GM18873 (cell line): Measurements from ENCODE around the gene TFDP2.
"Not testable (repeated sequence)": the region's sequence is repeated elsewhere in the genome, so short reads cannot be mapped to it uniquely, and the experiment has no call there.

Experiments
- ATAC-seq: cut with Tn5 transposase; IDR thresholded peaks from one replicate; pipeline ENCODE4 v1.9.1; 2021; ENCODE audit warnings: mild to moderate bottlenecking, moderate library complexity, moderate number of reproducible peaks; ENCODE audit not compliant: unreplicated experiment, low FRiP score

Gene TFDP2

DNA sequence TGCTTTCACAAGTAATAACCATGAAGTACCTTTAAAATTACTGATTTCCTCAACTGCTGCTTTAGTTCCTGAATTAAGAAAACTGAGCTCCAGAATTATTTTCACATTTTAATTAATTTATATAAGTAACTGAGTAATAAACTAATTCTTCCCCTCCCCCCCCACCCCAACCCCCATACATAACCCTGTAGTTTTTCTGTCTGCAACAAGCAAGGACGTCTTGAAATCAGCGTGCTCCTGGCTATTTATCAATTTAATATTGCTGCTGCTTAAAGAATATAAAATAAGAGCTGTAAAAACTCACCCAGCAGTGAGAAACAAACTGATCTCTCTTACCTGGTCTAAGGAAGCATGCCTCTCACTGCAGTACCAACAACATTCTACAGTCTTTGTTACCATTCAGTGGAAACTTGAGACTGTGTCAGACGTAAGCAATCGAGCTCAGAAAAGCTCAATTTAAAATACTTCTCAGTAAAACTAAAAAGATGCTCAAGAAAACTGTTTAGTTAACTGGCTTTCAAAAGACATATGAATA is 121.0 kb downstream of the TFDP2 start:
- no peak for ATAC-seq

DNA sequence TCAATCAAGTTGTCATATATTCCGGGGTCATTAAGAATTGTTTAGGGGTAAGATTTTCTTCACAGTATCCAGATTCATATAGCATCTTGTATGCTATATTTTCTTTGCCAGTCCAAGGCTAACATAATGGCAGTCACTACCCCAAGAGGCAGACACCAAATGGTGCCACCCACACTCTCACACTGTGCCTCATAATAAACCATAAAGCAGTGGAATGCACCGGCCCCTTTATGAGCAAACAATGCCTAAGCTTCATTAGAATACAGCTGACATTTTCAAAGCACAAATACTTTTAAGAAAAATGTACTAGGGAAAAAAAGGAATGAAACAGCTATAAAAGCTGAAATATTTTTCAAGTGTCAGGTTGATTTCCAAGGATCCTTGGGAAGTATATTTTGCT is 121.6 kb downstream of the TFDP2 start:
- ATAC-seq = no peak

DNA sequence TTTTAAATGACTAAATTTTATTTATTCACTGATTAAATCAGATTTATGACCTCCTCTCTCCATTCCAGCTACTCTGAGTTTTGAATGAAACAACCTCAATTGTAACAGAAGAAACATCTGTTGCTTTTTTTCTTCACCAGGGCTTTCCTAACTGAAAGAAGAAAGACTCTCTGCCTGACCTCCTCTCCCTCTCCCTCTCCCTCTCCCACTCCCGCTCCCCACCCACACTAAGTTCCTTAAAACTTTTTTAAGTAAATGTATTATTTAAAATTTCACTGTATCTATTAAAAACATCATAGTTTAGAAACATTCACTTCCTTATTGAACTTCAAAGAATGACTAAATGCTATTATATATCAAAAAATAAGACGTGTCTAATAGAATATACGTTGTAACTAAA is 122.0 kb downstream of the TFDP2 start:
- ATAC-seq = no peak

DNA sequence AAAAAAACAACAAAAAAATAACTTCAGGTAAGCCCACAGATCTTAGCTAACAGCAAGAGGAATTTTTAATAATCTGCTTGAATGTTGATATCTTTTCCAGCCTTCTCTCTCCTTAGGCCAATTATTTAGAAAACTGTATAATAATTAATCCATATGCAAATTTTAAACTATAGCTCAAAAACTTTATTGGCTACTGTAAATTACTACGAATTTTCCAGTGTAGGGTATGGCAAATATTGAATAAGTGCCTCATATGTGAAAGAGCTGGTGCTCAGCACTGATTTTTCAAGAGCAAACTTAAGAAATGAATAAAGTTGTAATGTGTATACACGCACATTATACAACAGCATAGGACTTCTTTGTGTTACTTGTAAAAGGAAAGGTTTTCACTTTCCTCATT is 123.0 kb downstream of the TFDP2 start:
- no peak for ATAC-seq

DNA sequence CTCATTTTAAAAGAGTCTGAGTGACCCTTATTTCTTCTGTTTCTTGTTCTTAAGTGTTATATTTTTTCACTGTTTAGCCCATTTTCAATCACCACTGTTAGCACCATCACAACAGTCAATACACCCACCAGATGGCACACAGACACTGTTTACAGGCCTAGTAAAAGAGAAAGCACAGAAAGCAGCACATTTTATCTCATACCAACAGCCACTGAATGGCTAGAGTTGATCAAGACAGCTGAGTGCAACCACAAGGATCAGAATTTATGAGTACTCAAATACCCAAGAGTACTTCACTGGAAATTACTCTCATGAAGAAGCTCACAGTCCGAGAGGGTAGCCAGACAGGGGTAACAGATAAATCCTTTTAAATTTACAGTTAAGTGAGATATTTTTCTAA is 127.0 kb downstream of the TFDP2 start:
- peak; percentile 76 for ATAC-seq

DNA sequence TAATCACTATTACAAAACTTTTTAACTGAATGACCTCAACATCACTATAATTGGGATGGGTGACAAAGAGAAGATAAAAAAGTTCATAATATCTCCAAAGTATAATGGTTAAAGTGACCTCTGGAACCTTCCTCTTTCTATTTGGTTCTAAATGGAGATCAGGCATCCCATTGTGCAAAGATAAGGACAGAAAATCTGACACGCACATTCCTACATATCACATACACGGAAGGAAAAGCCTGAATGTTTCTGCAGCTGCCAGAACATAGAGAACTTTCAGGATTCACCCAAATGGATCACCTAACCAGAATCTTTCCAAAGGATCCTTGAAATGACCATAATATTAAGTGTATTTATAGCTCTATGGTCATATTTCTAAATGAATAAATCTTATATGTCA is 128.2 kb downstream of the TFDP2 start:
- ATAC-seq = no peak

DNA sequence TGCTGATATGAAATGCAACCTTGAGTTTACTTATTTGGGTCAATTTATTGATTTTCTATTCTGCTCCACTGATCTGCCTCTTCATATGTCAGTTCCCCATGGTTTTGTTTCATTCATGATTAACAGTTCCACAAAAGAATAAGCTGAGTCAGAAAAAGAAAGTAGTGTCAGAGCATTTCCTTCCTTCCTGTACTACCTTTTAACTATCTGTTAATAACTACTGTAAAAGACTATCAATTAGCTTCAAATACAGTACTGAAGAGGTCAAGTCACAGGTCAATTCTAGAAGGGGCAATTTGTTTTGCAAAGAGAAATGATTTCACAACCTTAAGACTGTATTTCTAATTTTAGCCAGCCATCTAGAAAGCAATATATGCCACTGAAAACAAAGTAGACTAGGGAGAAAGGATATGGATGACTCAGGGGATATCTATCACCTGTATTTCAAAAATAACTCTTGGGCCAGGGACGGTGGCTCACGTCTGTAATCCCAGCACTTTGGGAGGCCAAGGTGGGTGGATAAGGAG is 129.5 kb downstream of the TFDP2 start:
- ATAC-seq = peak; percentile 80

DNA sequence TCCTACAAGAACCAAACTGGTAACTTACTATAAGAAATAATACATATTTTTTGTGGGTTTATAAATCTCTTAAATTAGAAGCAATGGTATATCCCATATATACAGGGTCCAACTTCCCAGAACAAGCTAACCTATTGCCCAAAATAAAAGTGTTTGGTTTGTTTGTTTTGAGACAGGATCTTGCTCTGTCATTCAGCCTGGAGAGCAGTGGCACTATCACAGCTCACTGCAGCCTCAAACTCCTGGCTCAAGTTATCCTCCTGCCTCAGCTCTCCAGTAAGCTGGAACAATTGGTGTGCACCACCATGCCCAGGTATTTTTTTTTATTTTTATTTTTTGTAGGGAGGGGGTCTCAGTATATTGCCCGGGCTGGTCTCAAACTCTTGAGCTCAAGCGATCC is 135.4 kb downstream of the TFDP2 start:
- no peak for ATAC-seq

DNA sequence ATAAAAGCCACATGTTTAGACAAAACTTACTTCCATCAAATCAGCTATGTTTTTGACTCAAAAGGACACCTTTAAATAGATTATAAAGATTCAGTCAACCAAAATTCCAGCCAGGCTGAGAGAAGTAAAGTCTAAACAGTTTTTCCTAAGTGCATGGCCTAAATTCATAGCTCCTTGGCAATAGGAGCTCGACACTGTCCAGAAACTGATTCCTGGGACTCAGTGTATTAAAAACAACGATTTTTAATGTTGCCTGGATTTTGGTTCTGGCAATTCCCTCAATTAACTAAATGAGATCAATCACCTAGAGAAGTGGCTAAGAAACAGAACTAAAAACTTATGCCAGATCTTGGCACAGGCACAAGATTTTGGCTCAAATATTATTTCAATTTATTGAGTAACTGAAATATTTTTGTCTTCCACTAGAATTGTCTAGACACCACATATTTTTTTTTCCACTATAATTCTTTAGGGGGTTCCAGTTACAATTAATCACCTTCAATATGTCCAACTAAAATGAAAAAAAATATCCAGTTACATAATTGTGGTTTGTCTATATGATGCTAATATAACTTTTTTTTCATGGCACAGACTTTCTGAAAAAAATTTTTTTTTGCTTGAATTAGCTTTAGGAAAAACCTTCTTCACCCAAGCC is 135.9 kb downstream of the TFDP2 start:
- no peak for ATAC-seq

DNA sequence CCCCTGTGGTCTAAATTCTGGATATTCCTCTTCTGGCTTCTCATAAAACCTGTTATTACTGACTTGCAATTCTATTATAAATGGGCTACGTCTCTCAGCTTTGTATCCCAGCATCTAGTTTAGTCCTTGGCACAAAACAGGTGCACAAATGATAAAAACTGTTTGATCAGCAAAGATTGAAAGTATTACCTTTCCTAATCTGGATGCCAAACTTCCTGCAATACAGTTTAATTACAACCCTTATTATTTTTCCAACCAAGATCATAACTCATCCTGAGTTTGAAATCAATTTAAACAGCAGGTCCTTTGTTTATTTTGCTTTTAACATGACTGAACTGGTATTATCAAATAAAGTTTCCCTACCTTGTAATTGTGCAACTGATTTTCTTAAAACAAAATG is 140.3 kb downstream of the TFDP2 start:
- no peak for ATAC-seq

DNA sequence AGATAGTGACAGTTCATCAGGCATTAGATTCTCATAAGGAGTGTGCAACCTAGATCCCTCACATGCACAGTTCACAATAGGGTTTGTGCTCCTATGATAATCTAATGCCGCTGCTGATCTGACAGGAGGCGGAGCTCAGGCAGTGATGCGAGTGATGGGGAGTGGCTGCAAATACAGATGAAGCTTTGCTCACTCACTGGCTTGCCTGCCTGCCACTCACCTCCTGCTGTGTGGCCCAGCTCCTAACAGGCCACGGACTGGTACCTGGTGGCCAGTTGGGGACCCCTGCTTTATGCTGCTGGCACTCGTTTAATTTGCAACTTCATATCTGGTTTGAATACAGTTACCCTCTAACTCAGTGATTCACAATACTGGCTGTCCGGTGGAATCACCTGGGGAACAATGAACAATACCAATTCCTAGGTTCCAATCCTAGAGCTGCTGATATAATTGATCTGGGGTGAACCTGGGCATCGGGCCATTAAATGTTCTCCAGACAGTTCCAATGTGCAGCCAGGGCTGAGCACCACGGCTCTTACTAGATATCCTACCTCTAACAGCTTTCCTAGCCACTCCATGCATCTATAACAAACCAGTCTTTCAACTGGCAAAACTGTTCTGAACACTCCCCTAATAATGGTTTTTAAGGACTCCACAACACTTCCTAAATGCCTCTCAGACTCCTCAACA is 141.5 kb downstream of the TFDP2 start:
- ATAC-seq = no peak

DNA sequence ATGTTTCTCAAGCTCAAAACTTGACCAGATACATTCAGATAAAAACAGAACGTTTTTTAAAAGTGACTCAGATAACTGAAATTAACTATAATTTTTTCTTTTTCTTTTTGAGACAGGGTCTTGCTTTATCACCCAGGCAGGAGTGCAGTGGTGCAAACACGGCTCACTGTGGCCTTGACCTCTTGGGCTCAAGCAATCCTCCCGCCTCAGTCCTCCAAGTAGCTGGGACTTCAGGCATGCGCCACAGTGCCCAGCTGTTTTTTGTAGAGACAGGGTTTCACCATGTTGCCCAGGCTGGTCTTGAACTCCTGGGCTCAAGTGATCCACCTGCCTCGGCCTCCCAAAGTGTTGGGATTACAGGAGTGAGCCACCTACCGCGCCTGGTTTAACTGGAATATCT is 144.4 kb downstream of the TFDP2 start:
- ATAC-seq = not testable (repeated sequence)

DNA sequence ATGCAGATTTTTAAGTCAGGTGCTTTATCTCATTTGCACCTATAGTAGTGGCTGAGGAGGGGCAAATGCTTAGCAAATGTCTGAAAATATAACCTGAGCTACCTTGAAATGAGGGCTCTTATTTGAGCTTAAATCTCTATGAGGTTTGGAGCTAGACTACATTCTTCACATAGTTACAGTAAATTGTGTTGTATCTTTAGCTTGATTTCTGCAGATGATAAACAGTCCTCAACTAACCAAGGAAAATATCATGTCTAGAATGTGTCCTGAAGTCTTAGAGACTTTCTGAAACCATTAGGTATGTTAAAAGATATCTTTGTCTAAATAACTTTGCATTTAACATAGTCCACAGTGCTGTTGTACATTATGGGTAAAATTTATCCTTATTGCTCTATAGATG is 145.3 kb downstream of the TFDP2 start:
- ATAC-seq = no peak

DNA sequence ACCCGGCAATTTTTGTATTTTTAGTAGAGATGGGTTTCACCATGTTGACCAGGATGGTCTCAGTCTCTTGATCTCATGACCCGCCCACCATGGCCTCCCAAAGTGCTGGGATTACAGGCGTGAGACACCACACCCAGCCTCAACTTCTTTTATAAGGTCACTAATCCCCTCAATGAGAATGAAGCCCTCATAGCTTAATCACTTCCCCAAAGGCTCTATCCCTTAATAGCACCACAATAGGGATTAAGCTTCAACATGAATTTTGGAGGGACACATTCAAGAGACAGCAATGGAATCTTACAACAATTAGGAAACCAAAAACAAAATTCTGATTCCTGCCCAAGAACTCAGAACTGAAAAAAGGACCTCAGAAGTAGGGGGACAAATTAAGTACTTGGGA is 146.1 kb downstream of the TFDP2 start:
- ATAC-seq = no peak

DNA sequence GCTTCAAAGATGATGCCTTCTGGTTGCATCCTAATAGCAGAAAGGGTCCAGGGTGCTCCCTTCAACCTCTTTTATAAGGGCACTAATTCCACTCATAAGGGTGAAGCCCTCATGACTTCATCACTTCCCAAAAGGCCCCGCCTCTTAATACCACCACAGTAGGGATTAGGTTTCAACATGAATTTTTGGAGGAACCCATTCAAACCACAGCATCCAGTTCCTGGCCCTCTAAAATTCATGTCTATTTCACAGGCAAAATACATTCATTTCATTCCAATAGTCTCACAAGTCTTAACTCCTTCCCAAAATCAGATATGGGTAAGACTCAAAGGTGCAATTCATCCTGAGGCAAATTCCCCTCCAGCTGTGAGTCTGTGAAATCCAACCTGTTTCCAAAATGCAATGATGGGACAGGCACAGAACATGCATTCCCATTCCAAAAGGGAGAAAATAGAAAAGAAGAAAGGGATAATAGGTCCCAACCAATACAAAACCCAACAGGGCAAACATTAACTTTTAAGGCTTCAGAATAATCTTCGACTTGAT is 148.9 kb downstream of the TFDP2 start:
- no peak for ATAC-seq

DNA sequence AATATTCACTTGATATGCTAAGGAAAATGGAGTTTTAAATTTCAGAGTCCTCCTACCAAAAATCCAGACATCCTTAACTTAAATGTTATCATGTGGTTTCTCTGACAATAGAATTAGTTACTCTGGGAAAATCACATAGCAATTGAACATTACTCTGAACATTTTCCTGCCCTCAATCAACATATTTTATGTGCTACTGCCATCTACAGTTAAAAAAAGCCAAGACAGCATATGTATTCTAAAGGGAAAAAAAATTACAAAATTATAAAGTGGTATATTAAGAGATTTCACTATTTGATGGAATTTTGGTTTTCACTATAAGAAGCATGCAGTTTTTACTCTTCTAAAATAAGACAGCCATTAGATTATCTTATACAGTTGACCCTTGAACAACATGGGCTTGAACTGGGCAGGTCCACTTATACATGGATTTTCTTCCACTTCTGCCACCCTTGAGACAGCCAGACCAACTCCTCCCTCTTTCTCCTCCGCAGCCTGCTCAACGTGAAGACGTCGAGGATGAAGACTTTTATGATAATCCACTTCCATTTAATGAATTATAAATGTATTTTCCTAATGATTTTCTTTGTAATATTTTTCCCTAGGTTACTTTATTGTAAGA is 150.6 kb downstream of the TFDP2 start:
- no peak for ATAC-seq

DNA sequence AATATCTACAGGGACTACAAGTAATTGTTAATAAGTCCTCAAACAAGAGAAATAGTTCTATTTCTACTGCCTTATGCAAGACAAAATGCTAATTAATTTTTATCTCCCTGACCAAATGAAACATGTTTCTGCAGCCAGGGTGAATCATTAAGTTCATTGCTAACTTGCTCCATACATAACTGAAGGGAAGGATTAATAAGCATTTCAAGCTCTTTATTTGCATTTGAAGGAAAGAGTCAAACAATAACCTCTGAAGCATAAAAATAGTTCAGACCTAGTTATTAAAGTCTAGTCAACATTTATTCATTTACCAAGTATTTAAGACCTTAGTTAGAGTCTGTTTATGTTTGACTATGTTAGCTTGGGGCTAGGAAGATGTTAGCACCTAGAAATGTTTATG is 152.9 kb downstream of the TFDP2 start:
- peak; percentile 56 for ATAC-seq

DNA sequence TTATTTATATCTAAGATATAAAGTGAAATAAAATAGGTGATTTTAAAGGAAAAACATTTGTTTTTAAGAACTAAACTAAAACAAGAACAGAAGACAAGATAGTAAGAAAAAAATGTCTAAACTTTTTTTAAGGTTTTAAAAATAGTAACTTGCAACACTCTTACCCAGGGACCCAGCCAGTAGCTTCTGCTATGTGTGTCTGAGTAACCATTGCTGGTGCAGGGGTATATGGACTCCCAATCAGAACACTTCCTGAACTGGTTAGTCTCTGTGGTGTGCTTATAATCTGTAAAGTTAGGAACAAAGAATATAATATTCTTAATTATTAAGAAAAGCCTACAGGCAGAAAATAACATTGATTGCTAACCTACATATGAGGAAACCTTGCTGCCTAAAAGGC is 154.5 kb downstream of the TFDP2 start:
- no peak for ATAC-seq

DNA sequence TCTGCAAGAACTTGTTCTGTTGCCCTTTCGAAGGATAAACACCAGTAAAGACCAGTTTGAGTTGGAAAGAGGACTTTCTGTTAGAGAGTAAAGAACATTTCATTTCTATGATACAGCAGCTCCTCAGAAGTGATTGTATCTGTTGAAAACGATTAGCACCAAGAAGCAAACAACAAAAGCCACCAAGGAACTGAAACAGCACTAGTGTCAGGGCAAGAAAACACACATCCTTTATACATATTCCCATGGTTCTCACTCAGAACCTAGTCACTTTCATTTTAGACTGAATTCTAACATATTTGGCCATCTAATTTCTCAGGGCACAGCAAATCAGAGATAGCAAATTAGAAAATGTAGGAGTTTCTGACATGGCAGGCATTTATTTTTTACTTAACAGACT is 156.8 kb downstream of the TFDP2 start:
- ATAC-seq = peak; percentile 61

DNA sequence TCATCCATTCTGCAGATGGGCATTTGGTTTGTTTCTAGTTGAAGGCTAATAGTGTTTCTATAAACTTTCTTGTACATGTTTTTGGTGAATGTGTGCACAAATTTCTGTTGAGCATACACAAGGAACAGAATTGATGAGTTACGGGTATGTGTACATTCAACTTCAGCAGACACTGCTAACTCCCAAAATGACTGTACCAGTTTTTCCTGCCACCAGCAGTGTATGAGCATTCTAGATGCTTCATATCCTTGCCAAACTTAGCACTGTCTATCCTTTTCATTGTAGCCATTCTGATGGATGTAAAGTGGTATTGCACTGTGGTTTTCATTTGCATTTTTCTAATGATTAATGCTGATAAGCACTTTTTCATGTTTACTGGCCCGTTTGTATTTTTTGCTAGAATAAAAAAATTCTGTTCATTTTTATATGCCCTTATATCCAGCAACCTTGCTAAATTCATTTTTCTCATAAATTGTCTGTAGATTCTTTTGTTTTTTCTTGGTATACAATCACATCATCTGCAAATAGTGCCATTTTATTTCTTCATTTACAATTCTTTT is 162.7 kb downstream of the TFDP2 start:
- no peak for ATAC-seq

DNA sequence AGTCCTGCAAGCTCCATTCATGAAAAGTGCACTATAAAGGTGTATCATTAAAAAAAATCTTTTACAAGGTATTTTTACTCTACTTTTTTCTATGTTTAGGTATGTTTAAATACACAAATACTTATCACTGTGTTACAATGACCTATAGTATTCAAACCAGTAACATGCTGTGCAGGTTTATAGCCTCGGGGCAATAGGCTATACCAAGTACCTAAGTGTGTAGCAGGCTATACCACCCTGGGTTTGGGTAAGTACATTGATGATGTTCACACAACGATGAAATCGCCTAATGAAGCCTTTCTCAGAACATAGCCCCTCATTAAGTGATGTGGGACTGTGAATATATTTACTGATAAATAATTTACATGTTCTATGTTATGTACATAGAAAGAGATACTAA is 168.3 kb downstream of the TFDP2 start:
- no peak for ATAC-seq
